ENCODE data around the gene RTN4RL1.

- TF ChIP-seq CTCF (IDR thresholded peaks at IDR 0.05): no peak
- no peak for TF ChIP-seq EP300 (IDR thresholded peaks at IDR 0.05)
- TF ChIP-seq POLR2A (IDR thresholded peaks at IDR 0.05): no peak
These were observed 57.9 kb downstream of the RTN4RL1 start for GRCh38 chr17:1967213-1967612.
